Activated T-cell treated with anti-CD3 and anti-CD28 coated beads, Interleukin-2, amount 50 U/mL, for 1 hour (primary cell): ENCODE results near the gene IL17RD.

Source experiments
- DNase-seq: peaks from one replicate; pipeline ENCODE4 v3.0.0-alpha.2; 2020

IL17RD gene

DNA sequence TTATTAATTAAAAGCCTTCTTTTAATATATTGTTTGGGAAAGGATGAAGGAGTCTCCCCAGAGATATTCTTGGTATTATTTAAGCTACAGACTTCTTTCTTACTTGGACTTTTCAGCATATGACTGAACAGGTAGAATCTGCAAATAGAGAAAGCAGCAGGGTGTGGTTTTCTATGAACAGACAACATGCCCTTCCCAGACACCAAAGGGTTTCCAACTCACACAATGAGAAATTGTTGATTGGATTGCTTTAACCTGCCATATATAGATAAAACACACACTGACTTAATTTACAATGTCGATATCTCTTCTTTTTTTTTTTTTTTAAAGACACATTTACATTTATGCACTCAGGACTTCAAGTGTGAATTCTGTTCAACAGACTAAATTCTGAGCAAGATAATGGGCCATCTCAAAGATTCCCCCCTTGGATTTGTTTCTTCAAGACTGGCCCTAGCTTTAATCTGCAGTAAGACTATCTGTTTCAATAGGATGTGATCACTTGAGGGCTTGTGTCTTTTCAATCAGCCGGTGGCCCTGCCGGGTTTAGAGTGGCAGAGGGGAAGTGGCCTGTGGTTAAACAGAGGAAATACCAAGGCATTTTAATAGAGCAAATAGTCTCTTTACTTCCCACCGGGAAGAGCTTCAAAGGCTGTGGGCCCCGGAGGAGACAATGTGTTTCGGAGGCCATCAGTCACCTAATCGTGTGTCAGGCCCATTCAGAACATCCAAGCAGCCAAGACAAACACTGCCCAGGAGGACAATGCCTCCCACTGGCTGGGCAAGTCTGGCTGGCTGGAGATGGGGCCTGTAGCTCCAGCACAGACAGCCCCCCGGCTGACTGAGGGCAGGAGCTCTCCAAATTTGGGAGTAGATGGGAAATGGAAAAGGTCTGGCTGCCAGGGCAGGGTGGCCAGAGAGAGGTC lies 6.1 kb downstream of the IL17RD start:
- DNase-seq: no peak

DNA sequence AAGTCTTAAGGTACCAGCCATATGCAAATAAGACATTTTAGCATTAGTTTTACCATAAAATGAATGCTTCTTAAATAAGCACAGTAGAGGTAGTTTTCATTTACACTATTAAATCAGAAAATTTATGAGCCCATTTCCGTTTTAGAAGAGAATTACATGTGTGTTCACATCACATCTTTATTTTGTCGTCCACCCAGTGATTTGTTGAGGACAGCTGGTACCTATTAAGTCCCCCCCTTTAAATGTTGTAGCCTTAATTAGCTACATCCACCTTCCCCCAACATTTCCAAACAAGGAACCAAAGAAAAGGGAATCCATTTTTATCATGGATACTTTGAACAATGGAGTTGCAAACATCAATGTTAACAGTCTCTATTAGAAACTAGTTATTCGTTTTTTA lies 6.8 kb downstream of the IL17RD start:
- DNase-seq: no peak

DNA sequence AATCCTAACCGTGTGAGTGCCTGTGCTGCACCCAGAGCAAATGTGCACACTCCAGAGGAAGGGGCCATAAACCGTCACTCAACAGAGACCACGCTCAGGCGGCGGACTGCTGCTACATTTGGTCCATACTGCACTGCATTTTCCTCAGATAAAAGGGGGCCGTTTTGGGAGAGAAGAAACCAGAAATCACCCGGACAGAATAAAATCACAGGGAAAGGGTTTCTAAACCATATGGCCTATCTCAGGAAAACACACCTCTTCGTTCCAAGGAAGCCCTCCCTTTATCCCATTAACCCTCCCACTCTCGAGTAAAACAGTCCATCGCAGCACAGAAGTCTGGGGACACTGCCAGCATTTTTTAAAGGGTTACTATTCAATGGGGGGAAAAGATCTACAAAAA lies 7.6 kb downstream of the IL17RD start:
- no peak for DNase-seq

DNA sequence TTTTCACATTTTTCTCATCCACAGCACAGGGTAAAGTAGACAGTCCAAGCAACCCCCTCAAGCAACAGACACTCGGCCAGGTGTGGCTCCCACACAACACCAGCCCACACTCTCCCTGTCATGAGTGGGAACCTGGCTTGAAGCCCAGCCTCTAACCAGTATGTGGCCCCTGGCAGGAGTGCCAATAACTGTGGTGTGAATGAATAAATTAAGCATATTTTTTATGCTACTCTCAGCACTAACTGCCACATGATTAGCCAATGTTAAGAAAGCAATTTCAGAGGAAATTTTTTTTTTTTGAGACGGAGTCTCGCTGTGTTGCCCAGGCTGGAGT lies 9.9 kb downstream of the IL17RD start:
- no peak for DNase-seq

DNA sequence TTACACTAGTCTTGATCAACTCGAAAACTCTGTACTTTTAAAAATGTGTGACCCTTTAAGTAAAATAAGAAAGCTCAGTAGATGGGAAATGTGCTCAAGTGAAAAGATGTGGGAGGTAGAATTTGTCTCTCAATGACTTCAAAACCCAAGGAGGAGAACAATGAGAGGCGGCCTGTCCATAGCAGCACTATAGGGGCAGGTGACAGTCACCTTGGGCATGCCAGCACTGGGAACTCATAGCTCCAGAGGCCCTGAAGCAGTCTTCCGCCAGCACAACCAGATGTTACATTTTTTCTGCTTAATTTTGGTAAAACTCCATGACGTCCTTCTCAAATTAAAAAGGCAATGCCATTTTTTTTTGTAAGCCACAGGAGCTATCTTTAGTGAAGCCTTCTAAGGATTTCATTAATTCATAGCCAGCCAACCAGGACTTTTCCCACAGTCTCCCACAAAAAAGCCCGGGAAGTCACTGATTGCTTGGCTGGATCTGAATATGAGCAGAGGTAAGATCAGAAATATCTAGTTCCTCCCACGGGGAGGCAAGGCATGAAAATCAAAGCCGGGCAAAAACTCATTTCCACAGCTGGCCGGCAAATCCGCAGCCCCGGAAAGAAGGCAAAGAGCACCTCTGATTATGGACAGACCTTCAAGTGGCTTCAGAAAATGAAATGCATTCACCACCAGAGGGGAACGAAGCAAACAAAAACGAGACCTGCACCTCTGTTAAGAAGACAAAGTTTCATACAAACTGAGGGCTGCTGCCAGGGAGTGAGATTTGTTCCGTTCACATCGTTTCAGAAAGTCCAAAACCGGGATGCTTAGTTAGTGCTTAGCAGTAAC lies 10.5 kb downstream of the IL17RD start:
- no peak for DNase-seq

DNA sequence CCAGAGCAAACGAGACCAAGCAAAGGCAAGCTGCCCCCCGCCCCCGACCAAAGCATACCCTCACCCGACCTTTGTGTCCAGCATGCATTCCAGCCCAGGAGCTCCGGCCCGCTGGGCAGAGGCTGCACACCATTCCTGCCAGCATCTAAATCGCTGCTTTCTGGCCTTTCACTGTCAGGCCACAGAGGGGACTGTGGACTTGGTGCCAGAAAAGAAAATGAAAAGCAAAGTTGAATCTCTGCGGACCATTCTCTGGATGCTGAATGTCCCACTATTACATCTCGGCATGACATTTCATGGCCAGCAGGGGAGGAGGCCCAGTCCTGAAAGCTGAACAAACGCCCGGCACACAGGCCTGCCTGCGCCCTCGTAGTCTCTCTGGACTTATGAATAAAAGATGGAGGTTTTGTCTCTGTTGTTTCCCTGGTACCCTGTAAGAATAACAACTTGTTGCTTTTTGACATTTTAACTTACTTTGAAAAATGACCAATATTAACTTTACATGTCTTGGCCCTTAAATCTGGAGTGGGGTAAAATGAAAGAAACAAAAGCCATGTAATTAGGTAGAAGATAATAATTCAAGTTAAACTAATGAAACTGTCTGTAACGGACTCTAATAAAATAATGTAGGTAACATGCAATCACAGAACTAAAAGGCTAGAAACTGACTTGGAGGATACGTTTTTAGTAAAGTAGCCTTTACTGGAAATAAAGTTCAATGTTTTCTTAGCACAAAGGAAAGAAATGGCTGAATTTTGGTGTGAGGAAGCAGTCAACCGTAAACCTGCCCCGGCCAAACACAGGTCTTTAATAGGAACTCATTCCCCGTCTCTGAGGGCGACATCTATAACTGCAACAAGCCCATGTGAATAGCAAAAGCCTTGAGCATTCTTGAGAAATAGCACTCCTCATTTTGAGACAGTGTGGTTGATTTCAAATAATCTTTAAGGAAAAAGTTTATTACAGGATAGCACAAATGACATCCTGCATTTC lies 12.7 kb downstream of the IL17RD start:
- no peak for DNase-seq

DNA sequence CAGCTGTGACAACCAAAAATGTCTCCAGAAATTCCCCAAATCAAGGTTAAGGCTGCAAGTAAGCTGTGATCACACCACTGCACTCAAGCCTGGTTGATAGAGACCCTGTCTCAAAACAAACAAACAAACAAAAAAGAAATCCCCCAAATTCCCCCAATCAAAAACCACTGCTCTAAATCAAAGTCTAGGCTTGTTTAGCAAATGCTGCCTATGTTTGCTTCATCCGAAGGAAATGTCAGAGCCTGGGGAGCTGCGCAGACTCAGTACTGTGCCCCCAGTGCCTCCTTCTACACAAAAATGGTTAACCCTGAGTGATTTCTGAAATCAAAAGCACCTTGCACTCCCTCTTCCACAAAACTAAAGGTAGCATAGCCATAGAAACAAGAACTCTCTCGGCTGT lies 13.4 kb downstream of the IL17RD start:
- DNase-seq: no peak

DNA sequence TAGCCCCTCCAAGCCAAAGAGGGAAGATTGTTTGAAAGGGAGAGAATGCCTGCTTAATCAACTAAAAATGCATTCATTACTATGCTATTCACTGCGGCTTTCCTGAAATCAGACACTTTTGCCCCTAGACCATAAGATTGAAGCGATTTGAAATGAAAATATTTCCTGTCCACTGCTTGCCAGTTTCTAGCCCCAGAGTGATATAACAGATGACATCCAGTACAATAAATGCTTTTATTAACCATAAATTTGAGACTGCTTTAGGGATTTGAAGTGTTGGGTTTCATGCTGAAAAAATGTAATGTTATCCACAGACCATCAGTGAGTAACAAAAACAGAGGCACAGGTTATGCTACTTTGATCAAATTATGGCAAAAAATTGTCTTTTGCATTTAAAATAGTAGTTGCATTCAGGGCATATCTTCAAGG lies 14.1 kb downstream of the IL17RD start:
- no peak for DNase-seq

DNA sequence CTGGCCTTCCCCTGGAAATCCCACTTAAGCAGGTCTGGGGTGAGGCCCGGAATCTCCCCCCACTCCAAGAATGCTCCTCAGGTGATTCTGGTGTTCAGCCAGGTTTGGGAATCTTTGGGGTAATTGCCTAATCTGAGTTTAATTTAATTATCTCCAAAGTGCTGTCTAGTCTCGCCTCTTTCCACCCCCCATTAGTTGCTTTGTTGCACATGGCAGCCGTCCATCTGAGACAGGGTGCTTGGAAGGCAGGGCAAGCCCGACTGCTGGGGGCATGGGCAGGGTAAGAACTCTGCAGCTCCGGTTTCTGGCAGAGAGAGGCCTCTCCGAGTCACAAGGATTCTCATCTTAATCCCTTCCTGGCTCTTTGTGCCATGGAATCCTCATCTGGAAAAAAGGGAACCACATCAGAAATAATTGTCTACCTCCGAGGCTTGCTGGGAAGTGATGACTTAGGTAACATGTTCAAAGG lies 15.0 kb downstream of the IL17RD start:
- DNase-seq: no peak

DNA sequence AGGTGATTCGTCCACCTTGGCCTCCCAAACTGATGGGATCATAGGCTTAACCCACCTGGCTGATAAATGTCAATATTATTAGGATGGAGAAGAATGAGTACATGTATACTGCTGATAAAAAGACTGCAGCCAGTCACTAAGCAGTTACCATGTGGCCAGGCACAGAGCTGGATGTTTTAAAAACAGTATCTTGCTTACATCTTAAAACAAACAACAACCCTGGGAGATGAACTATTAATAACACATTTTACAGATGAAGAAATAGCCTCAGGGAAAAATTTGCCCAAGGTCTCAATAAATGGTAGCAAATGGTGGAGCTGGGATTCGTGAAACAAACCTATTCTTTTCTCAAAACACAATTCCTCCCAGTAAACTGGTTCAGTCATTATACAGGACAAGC lies 18.1 kb downstream of the IL17RD start:
- no peak for DNase-seq

DNA sequence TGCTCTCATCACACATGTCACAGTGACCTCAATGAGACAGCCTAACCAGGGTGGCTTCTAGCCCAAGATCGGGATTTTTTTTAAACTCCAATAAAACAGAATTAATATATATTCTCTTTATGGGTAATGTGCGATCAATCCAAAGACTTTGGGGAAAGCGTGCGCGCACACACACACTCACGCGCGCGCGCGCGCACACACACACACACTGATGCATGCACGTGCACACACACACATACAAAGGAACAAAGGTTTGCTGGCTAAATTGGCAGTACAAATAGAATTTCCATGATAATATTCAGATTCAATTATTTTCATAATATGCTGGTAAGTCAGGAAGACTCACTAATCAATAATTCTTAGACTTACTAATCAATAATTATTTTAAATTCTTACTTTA lies 19.3 kb downstream of the IL17RD start:
- DNase-seq: no peak

DNA sequence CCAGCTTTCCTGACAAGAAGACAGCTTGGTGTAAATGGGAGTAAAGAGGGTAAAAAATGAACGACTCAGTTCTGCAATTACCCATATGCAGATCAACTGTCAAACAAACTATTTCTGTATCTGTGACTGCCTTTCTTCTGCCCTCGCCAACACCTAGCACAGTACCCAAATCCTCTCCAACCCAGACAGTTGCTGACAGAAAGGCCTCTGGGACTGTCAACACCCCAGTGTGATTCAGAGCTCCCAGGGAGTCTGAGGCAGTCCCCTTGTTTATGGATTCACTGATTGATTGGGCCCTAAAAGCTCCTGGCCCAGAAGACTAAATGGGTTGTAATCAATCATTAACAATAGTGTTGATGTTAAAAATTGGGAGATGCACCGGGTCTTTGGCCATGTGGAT lies 20.2 kb downstream of the IL17RD start:
- no peak for DNase-seq

DNA sequence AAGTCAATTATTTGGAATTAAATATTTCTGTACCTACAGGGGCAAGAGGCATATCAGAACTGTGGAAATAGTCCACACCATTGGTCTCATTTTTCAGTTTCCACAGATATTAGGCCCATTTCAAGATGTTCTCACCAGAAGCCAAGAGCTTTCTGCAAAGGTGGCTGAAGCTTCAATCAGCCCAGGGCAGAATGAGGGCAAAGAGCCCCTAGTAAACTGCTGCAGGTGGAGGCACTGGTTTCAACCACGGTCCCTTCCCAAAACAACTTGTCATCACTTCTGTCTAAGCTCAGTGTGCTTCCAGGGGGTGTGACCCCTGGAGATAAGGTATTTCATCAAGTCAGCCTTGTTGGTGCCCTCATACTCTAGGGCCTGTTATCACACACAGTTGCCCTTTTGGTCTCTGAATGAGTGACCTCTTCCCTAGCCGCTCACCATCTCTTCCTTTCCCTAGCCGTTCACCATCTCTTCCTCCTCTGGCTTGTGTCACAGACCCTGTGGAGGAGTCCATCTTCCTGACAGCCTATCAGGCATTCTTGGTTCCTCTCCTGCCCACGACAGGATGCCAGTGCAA lies 21.2 kb downstream of the IL17RD start:
- no peak for DNase-seq

DNA sequence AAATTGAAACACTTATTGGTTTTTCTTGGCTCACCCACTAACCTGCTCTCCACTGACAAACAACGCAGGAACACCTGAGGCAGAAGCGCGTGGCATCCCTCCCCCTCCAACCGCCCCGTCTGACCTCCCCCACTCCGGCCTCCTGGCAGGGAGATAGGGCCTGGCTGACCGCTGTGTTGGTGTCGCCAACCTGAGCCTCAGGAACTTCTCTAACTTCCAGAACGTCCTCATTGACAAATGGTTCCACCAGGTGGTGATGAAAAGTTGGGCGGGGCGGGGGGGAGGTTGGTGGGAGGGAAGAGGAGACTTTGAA lies 22.8 kb downstream of the IL17RD start:
- no peak for DNase-seq

DNA sequence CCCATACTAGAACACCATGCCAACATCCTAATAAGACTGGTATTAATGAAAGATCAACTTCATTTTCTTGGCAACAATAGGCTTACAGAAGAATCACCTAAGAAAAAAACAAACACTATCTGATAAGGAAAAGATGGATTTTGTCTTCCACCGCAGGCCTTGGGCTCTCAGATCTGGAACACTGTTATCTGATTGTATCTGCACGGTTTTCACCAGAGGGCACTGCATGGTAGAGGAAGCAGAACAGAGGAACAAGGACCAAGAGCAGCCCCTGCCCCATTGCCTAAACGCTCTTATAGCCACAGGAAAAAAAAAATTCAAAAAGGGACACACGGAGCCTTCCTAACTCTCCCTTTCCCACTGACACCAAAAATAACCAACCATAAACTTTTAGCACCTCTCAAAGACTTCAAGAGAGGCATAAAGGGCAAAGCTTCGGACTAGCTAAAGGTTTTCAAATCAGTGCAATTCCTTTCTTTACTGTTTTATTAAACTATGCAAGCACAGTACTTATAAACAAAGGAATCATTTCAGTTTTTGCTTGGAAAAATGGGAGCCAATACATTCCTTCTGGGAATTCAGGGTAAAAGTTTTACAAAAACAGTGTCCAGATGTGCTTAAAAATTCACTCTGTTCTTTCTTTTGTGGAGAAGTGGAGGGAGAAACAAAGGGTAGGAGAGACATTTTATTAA lies 23.3 kb downstream of the IL17RD start:
- DNase-seq: no peak

DNA sequence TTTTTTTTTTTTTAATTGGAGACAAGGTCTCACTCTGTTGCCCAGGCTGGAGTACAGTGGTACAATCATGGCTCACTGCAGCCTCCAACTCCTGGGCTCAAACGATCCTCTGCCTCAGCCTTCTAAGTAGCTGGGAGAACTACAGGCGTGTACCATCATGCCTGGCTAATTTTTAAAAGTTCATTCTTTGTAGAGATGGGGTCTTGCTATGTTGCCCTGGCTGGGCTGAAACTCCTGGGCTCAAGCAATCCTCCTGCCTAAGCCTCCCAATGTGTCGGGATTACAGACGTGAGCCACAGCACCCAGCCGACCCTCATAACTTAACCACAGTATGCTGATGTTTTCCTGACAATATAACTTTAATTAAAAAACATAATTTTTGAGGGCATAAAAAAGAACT lies 24.3 kb downstream of the IL17RD start:
- no peak for DNase-seq

DNA sequence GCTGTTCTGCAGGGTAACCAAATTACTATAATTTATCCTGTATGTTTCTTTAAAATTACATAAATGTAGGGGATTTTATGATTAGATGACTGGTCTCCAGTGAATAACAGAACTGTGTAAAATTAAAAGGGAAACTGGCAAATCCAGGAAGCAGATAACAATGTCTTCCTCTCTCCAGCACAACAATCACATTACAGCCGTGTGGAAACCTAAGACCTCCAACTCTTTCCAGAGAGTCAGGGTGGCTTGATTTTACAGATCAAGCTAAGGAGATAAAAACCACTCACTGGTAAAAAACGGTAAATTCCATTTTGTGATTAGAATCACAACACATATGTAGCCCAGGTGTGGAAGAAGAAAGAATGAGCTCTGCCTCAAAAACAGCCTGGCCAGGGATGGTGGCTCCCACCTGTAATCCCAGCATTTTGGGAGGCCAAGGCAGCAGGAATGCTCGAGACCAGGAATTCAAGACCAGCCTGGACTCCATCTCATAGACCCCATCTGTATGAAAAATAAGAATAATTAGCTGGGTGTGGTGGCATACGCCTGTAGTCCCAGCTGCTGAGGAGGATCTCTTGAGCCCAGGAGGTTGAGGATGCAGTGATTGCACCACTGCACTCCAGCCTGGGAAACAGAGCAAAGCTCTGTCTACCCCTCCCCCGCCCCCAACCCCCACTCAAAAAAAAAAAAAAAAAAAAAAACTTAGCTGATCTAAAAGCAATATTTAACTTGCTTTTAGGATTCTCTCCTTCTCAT lies 29.0 kb downstream of the IL17RD start:
- no peak for DNase-seq

DNA sequence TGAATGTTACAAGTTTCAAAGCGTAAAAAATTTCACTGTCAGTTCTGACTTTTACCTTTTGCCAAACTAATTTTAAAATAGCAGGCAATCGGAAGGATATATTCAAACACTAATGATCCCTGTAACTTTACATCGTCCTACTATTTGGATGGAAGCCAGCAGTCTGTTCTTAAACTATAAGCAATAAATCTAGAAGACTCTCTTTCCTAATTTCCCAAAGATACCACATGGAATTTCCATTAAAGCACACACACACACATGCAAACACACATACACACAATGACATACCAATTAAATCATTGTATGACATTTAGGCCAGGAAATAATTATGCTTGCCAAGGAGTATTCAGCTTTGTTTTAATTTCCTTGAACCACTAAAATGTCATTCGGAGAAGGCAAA lies 32.0 kb downstream of the IL17RD start:
- DNase-seq: no peak

DNA sequence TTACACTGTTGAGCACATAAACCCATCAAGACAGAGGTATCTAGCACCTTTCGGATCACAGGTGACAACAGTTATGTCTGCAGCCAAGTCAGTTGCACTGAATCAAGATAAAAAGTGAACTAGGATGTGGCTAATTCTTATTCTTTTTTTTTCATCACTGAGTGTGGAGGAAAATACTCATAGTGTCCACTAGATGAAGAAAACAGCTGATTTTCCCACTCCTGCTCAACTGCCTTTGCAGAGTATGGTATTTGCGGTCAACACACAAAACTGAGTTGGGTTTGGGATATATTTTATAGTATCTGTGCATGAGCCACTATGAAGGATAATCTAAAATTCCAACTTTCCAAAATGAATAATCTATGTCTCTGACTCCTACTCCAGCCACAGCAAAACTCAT lies 32.5 kb downstream of the IL17RD start:
- DNase-seq: no peak

DNA sequence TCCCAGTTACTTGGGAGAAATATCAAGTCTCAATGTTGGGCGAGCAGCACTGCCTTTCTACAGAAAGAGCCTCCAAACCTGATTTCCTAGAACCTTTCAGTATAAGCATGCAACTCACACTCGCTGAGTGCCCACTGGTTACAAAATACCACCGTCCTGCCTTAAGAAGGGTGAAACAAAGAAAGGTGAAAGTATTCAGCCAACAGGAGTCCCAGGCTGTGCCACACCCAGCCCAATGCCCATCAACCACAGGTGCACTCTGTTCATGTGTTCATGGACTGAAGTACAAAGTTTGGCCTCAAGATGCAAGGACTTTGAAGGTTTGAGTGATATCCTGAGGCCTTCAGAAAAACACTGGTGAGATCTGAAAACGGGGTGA lies 34.0 kb downstream of the IL17RD start:
- no peak for DNase-seq

DNA sequence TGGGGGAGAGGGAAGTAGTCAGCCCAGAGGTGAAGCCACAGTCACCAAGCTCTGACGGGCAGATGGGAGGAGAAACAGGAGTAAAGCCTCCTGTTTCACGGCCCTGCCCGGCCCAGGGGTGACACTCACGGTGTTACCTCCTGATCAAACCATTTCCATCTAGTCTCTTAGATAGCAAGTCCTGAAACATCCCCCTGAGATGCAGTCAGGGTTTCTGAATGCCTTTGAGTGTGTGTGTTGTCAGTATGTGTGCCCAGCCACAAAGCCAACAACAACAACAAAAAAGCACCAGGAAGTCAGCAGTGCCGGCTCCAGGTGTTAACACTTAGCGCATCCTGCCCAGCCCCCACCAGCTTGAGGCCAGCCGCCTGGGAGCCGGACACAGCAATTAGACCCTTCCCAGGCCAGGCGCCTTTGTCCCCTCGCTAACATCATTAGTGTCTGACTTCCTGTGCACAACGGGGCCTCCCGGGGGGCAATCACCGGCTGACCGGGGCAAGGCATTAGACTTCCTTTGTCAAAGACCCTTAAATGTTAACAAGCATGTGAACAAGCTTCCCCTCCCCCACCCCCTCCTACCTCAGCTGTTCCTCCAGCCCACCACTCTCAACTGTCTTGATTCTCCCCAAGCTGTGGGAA lies 34.5 kb downstream of the IL17RD start:
- no peak for DNase-seq
